ENCODE measurements around the gene SLC43A2.

DNA sequence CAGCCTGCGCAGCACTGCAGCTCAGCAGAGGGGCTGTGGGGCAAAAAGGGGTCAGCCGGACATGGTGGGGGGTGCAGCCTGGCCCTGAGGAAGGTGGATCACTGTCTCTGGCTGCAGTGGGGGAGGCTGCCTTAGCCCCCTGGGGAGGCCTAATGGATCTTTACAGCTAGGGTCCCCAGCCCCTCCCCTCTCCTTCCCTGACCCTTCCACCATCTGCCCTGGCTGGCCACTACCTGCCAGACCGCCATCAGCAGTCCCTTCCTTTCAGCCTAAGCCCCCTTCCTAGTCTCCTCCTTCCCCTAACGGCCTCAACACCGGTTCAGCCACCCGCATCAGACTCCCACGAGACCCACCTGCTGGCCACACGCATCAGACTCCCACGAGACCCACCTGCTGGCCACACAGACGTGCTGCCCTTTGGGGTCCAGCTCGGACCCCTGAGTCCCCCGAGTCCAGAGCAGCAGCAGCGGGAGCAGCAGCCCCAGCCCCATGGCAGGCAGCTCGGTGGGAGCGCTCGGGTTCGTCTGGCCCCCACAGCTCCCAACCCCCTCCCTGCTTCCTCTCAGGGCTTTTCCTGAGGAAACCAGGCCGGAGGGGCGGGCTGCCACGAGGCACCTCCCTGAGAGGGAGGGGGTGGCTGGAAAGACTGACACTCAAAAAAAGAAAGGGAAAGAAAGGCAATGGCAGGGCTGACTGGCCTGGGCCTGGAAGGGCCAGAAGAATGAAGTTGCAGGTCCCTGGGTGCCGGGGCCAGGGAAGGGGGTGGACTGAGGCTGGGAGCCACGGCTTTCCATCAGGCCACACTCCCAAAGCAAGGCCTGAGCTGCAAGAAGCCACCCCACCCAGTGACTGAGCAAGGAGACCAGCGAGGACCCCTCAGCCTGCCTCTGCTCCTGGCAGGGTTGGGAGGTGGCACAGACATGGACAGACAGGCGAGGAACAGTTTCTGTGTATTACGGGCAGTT, 16.9 kb upstream of the SLC43A2 start, which contains the start of gene SCARF1:
- TF ChIP-seq CTCF (IDR thresholded peaks at IDR 0.05) = no peak
- TF ChIP-seq POLR2A (IDR thresholded peaks at IDR 0.05) = no peak
